H1 (cell line): Measurements from ENCODE around the gene CTXN2. TPM values are rescaled to one million over a fixed set of nuclear protein-coding genes. Genes with fewer than 3 reads are reported as not detected.

Experiments used
- CTCF ChIA-PET: fragments of 300-600 bp; sonication (Branson Sonifier 250); formaldehyde crosslinking; loops from one replicate; lab custom pipeline; 2021; ENCODE audit not compliant: partially characterized antibody; lab: Charles Lee
- POLR2A ChIA-PET: fragments of 300-600 bp; sonication (Branson Sonifier 250); formaldehyde crosslinking; loops from one replicate; lab custom pipeline; 2021; ENCODE audit warnings: inconsistent platforms; ENCODE audit not compliant: partially characterized antibody; lab: Charles Lee
- DNase-seq, 2 experiments: peaks; one replicate each; pipeline versions ENCODE4 v3.0.0 to v3.0.0-alpha.2; 2010 to 2022; ENCODE audit warnings: low spot score in 2 of 2, low read depth in 1 of 2, mixed read lengths in 1 of 2
- FAIRE-seq: peaks from 2 replicates; lab custom pipeline; 2011; peaks lifted over from hg19 to GRCh38; lab: Jason Lieb, UNC
- H2AFZ ChIP-seq: 2 replicates; pipeline ENCODE4 v1.8.1; 2012; ENCODE audit warnings: low read length, inconsistent platforms
- H2AK5ac ChIP-seq: 2 replicates; pipeline ENCODE4 v1.6.1; 2013; ENCODE audit warnings: low read depth, low read length
- H2BK120ac ChIP-seq: replicated peaks from 2 replicates; pipeline ENCODE3; 2013; ENCODE audit warnings: low read depth, low read length, inconsistent platforms
- H2BK12ac ChIP-seq: 2 replicates; pipeline ENCODE4 v1.6.1; 2013; ENCODE audit warnings: low read depth, low read length
- H2BK15ac ChIP-seq: 2 replicates; pipeline ENCODE4 v1.6.1; 2013; ENCODE audit warnings: low read length
- H2BK20ac ChIP-seq: 2 replicates; pipeline ENCODE4 v1.6.1; 2013; ENCODE audit warnings: low read length
- H2BK5ac ChIP-seq: 2 replicates; pipeline ENCODE4 v1.6.1; 2013; ENCODE audit warnings: low read depth, low read length
- H3K14ac ChIP-seq: 2 replicates; pipeline ENCODE4 v1.6.1; 2013; ENCODE audit warnings: inconsistent platforms; ENCODE audit not compliant: insufficient read length
- H3K18ac ChIP-seq: 2 replicates; pipeline ENCODE4 v1.6.1; 2013; ENCODE audit warnings: low read length; ENCODE audit errors: extremely low read depth
- H3K23ac ChIP-seq: 2 replicates; pipeline ENCODE4 v1.6.1; 2013; ENCODE audit warnings: inconsistent platforms; ENCODE audit not compliant: insufficient read length
- H3K23me2 ChIP-seq: 2 replicates; pipeline ENCODE4 v1.6.1; 2013; ENCODE audit warnings: low read depth, low read length
- H3K27ac ChIP-seq: 2 replicates; pipeline ENCODE4 v1.6.1; 2011; ENCODE audit warnings: low read depth, low read length, inconsistent platforms
- H3K27me3 ChIP-seq, 4 experiments: replicated peaks in 1 of 4; 1 replicate in 1 of 4; 2 replicates in 3 of 4; pipeline versions ENCODE4 v1.6.1 to v1.8.1; 2011 to 2013; ENCODE audit warnings: low read length in 3 of 4, mild to moderate bottlenecking in 3 of 4, inconsistent platforms in 2 of 4, mixed read lengths in 2 of 4, moderate library complexity in 1 of 4; ENCODE audit not compliant: control insufficient read depth in 3 of 4, insufficient read depth in 3 of 4; ENCODE audit errors: extremely low read depth in 1 of 4
- H3K36me3 ChIP-seq, 4 experiments: 2 replicates each; pipeline versions ENCODE4 v1.6.1 to v1.8.1; 2011 to 2013; ENCODE audit warnings: mild to moderate bottlenecking in 4 of 4, low read length in 3 of 4, moderate library complexity in 2 of 4, control low read depth in 1 of 4, inconsistent platforms in 1 of 4; ENCODE audit not compliant: insufficient read depth in 4 of 4, control insufficient read depth in 2 of 4
- H3K4ac ChIP-seq: replicated peaks from 2 replicates; pipeline ENCODE3; 2013; ENCODE audit warnings: low read length, low read depth, mixed read lengths, inconsistent platforms; ENCODE audit not compliant: insufficient read length
- H3K4me1 ChIP-seq, 4 experiments: replicated peaks in 1 of 4; 1 replicate in 1 of 4; 2 replicates in 3 of 4; pipeline versions ENCODE4 v1.6.1 to v1.8.1; 2011 to 2013; ENCODE audit warnings: low read length in 3 of 4, inconsistent platforms in 2 of 4, mixed read lengths in 1 of 4; ENCODE audit not compliant: insufficient read depth in 4 of 4, control insufficient read depth in 3 of 4
- H3K4me2 ChIP-seq, 2 experiments: 2 replicates each; pipeline versions ENCODE4 v1.6.1 to v1.8.1; 2011 to 2013; ENCODE audit warnings: low read depth in 2 of 2, low read length in 2 of 2, control low read depth in 1 of 2, inconsistent platforms in 1 of 2, mild to moderate bottlenecking in 1 of 2; ENCODE audit not compliant: insufficient read depth in 1 of 2
- H3K4me3 ChIP-seq, 4 experiments: fragments of 200-600, 300-600 bp in 1 of 4; sonication (generic), shearing (Covaris generic), sonication (Bioruptor Twin) in 1 of 4; 2 replicates each; pipeline versions ENCODE4 v1.5.1 to v1.8.1; 2011 to 2016; ENCODE audit warnings: low read length in 4 of 4, low read depth in 3 of 4, control low read depth in 2 of 4, inconsistent platforms in 2 of 4, mild to moderate bottlenecking in 2 of 4, mixed read lengths in 1 of 4, moderate library complexity in 1 of 4; ENCODE audit not compliant: insufficient read depth in 2 of 4; ENCODE audit errors: extremely low read depth in 1 of 4
- H3K56ac ChIP-seq: replicated peaks from 2 replicates; pipeline ENCODE3; 2013; ENCODE audit warnings: low read depth, mild to moderate bottlenecking, mixed read lengths, low read length, inconsistent platforms; ENCODE audit not compliant: insufficient read length
- H3K79me1 ChIP-seq: 2 replicates; pipeline ENCODE4 v1.6.1; 2013; ENCODE audit warnings: low read depth, low read length, control low read depth
- H3K79me2 ChIP-seq, 2 experiments: 2 replicates each; pipeline versions ENCODE4 v1.6.1 to v1.8.1; 2012 to 2013; ENCODE audit warnings: low read length in 2 of 2, mild to moderate bottlenecking in 2 of 2, inconsistent platforms in 1 of 2; ENCODE audit not compliant: insufficient read depth in 2 of 2, control insufficient read depth in 1 of 2
- H3K9ac ChIP-seq, 4 experiments: replicated peaks in 1 of 4; 1 replicate in 1 of 4; 2 replicates in 3 of 4; pipeline versions ENCODE4 v1.6.1 to v1.8.1; 2011 to 2013; ENCODE audit warnings: low read depth in 3 of 4, low read length in 3 of 4, control low read depth in 2 of 4, mild to moderate bottlenecking in 2 of 4, moderate library complexity in 2 of 4, inconsistent platforms in 1 of 4; ENCODE audit errors: extremely low read depth in 1 of 4
- H3K9me3 ChIP-seq, 2 experiments: 2 replicates each; pipeline versions ENCODE4 v1.6.1 to v1.8.1; 2012 to 2013; ENCODE audit warnings: mild to moderate bottlenecking in 2 of 2, moderate library complexity in 2 of 2, control low read depth in 1 of 2, inconsistent platforms in 1 of 2, low read depth in 1 of 2, low read length in 1 of 2, mixed read lengths in 1 of 2; ENCODE audit not compliant: insufficient read depth in 2 of 2
- H4K20me1 ChIP-seq, 2 experiments: replicated peaks in 1 of 2; 2 replicates each; pipeline versions ENCODE3 to v1.8.1; 2011 to 2013; ENCODE audit warnings: inconsistent platforms in 2 of 2, low read length in 2 of 2, mild to moderate bottlenecking in 1 of 2; ENCODE audit not compliant: insufficient read depth in 2 of 2, control insufficient read depth in 1 of 2
- H4K5ac ChIP-seq: 2 replicates; pipeline ENCODE4 v1.6.1; 2013; ENCODE audit warnings: low read length, low read depth, mixed read lengths, inconsistent platforms; ENCODE audit not compliant: insufficient read length
- H4K8ac ChIP-seq: 2 replicates; pipeline ENCODE4 v1.8.0; 2013; ENCODE audit warnings: mild to moderate bottlenecking, moderate library complexity, low read length, inconsistent platforms; ENCODE audit not compliant: insufficient read depth; ENCODE audit errors: extremely low read depth
- H4K91ac ChIP-seq: replicated peaks from 2 replicates; pipeline ENCODE3; 2013; ENCODE audit warnings: low read length, mixed read lengths, inconsistent platforms; ENCODE audit not compliant: insufficient read length
- ASH2L ChIP-seq: fragments of 200-600, 300-600 bp; sonication (generic); IDR thresholded peaks from one replicate; pipeline ENCODE4 v1.7.1; 2017; ENCODE audit warnings: low read length
- ATF3 ChIP-seq: IDR thresholded peaks from 2 replicates; pipeline ENCODE4 v1.6.1; 2011; ENCODE audit warnings: low read depth, mild to moderate bottlenecking, low read length; ENCODE audit not compliant: insufficient read depth
- CHD1 ChIP-seq: IDR thresholded peaks from 2 replicates; pipeline ENCODE4 v1.6.1; 2012; ENCODE audit warnings: low read depth, low read length, improper control_type of control experiment
- FOSL1 ChIP-seq: IDR thresholded peaks from 2 replicates; pipeline ENCODE4 v1.6.1; 2011; ENCODE audit warnings: mild to moderate bottlenecking, low read depth, low read length, moderate library complexity; ENCODE audit not compliant: insufficient read depth
- GABPA ChIP-seq: IDR thresholded peaks from 2 replicates; pipeline ENCODE4 v1.6.1; 2011; ENCODE audit warnings: mild to moderate bottlenecking, low read length, moderate library complexity, borderline replicate concordance; ENCODE audit not compliant: insufficient read depth
- KDM4A ChIP-seq: IDR thresholded peaks from one replicate; pipeline ENCODE4 v1.7.1; 2012; ENCODE audit warnings: low read depth, mild to moderate bottlenecking, moderate library complexity, low read length, inconsistent platforms; ENCODE audit not compliant: severe bottlenecking
- RFX5 ChIP-seq: IDR thresholded peaks from 2 replicates; pipeline ENCODE4 v1.6.1; 2011; ENCODE audit warnings: low read depth, low read length, improper control_type of control experiment, borderline replicate concordance
- RXRA ChIP-seq: IDR thresholded peaks from 2 replicates; pipeline ENCODE4 v1.6.1; 2011; ENCODE audit warnings: low read depth, mild to moderate bottlenecking, low read length, moderate library complexity; ENCODE audit not compliant: insufficient read depth
- TAF7 ChIP-seq: optimal IDR thresholded peaks from 2 replicates; pipeline ENCODE3; 2011; ENCODE audit warnings: low read depth, mild to moderate bottlenecking, inconsistent platforms, low read length, moderate library complexity, borderline replicate concordance
- USF2 ChIP-seq: IDR thresholded peaks from 2 replicates; pipeline ENCODE4 v1.6.1; 2011; ENCODE audit warnings: low read length, improper control_type of control experiment
- ZNF274 ChIP-seq: IDR thresholded peaks from 2 replicates; pipeline ENCODE4 v1.7.0; 2012; ENCODE audit warnings: low read length, borderline replicate concordance; ENCODE audit errors: extremely low read depth
- WGBS, 2 experiments: shearing (Covaris generic) in 1 of 2; methylation state at CpG; one replicate each; pipeline versions ENCODE4 v1.1.6 to v1.1.7; 2013 to 2015; ENCODE audit warnings: low lambda C conversion rate in 2 of 2, mixed read lengths in 2 of 2, inconsistent platforms in 1 of 2, low coverage in 1 of 2, missing lambda C conversion rate in 1 of 2; ENCODE audit not compliant: insufficient replicate concordance in 2 of 2, insufficient coverage in 1 of 2, insufficient read length in 1 of 2; ENCODE audit errors: extremely low coverage in 1 of 2, missing lambda C conversion rate in 1 of 2; 5-methylcytosine and 5-hydroxymethylcytosine counted together
- polyA plus RNA-seq, 7 experiments: library from polyadenylated mRNA; depleted of rRNA in 3 of 7; stranded (reverse) in 5 of 7; unstranded in 2 of 7; fragments of >200 nt in 5 of 7; fragments of 200-250 nt in 2 of 7; gene quantifications; 1 replicate in 5 of 7; 2 replicates in 1 of 7; 4 replicates in 1 of 7; pipeline versions ENCODE4 v1.2.1 to v1.2.3, GENCODE V29; 2011 to 2013; ENCODE audit warnings: missing spikeins in 2 of 7, mixed read lengths in 2 of 7
- total RNA-seq: library from RNA; stranded (reverse); fragmentation: NEBNext Ultra II Directional; extraction: Animal tissue kit (Norgen Biotek cat#: 25700); gene quantifications from 2 replicates; pipeline ENCODE4 v1.2.1, GENCODE V29; 2021

The CTXN2 gene
- total and polyA plus RNA-seq, 2 of the 8 experiments (the other 6 are each of a cell fraction or from before 2014, with no cell fraction given), result 0.08 TPM; not detected in 1

GRCh38 chr15:48242535-48242934, 51.1 kb downstream of the CTXN2 start:
- H3K56ac ChIP-seq, result no peak overlapping the region
- no peak overlapping the region for H3K9ac ChIP-seq
- H2BK12ac ChIP-seq, result no peak overlapping the region
- no peak overlapping the region for H3K27ac ChIP-seq
- no peak overlapping the region for H2AFZ ChIP-seq
- H3K4me2 ChIP-seq, result no peak overlapping the region
- no peaks in the 10 kb centered on the region for H3K79me1 ChIP-seq
- H4K20me1 ChIP-seq, result no peaks in the 10 kb centered on the region
- no peaks in the 10 kb centered on the region for H3K4me1 ChIP-seq
- H2AK5ac ChIP-seq, result no peak overlapping the region
- ChIA-PET POLR2A (no interaction called here), CTCF (interaction anchor here (1.2 kb wide), 1 partner anchor 46 kb away, joined by 3 read pairs; no protein-coding TSS in a partner anchor)
- no peak overlapping the region for H3K4me3 ChIP-seq
- no peak overlapping the region for H4K91ac ChIP-seq
- H2BK5ac ChIP-seq, result no peak overlapping the region
- no peak overlapping the region for H3K4ac ChIP-seq
- DNase-seq (no peak), FAIRE-seq (no peak)
- H2BK15ac ChIP-seq, result no peak overlapping the region
- no peak overlapping the region for H4K5ac ChIP-seq
- no peaks in the 10 kb centered on the region for H3K27me3 ChIP-seq
- H3K36me3 ChIP-seq, result no peaks in the 10 kb centered on the region
- no peaks in the 10 kb centered on the region; the same call in 1 of the 2 replicates for H3K23me2 ChIP-seq
- WGBS, 2 experiments, result 86% methylated on average over 4 of the region's 4 CpGs; no CpG with 5 or more reads in 1 of the 2 experiments
- no peak overlapping the region for H4K8ac ChIP-seq
- no peak overlapping the region for H2BK120ac ChIP-seq
- no peaks in the 10 kb centered on the region for H3K79me2 ChIP-seq
- H3K9me3 ChIP-seq, result no peaks in the 10 kb centered on the region
- no peak overlapping the region for H2BK20ac ChIP-seq
- H3K23ac ChIP-seq, result no peak overlapping the region
- no peak overlapping the region for H3K18ac ChIP-seq
- H3K14ac ChIP-seq, result no peak overlapping the region
- no peak for TF ChIP-seq USF2
- no peak for TF ChIP-seq ASH2L
- TF ChIP-seq RXRA, result no peak
- TF ChIP-seq KDM4A, result no peak
- TF ChIP-seq TAF7, result no peak
- TF ChIP-seq CHD1, result no peak
- TF ChIP-seq RFX5, result no peak
- TF ChIP-seq GABPA, result no peak
- TF ChIP-seq ATF3, result no peak
- no peak for TF ChIP-seq FOSL1
- no peak for TF ChIP-seq ZNF274
